Immature natural killer cell (primary cell): Measurements from ENCODE around the gene ARHGAP26. TPM values are rescaled to one million over a fixed set of nuclear protein-coding genes. Genes with fewer than 3 reads are reported as not detected.

Experiments used
- DNase-seq, 3 donors: peaks; one replicate each; pipeline ENCODE4 v3.0.0; 2022; ENCODE audit warnings: mixed read lengths in 1 of 3
- H3K27ac Mint-ChIP-seq, 6 donors: one replicate each; pipeline ENCODE4 v1.8.0; 2020; ENCODE audit warnings: mixed read lengths in 6 of 6, mild to moderate bottlenecking in 5 of 6, inconsistent platforms in 4 of 6, moderate library complexity in 3 of 6
- H3K27me3 Mint-ChIP-seq, 3 donors: one replicate each; pipeline ENCODE4 v1.8.0; 2020 to 2021; ENCODE audit warnings: low read depth in 3 of 3, mild to moderate bottlenecking in 3 of 3, mixed read lengths in 3 of 3, moderate library complexity in 3 of 3, inconsistent platforms in 1 of 3
- H3K36me3 Mint-ChIP-seq, 3 donors: one replicate each; pipeline ENCODE4 v1.8.0; 2020; ENCODE audit warnings: mixed read lengths in 3 of 3, inconsistent platforms in 2 of 3, mild to moderate bottlenecking in 2 of 3
- H3K4me1 Mint-ChIP-seq, 2 donors: one replicate each; pipeline ENCODE4 v1.8.0; 2020; ENCODE audit warnings: inconsistent platforms in 2 of 2, mild to moderate bottlenecking in 2 of 2, mixed read lengths in 2 of 2, moderate library complexity in 1 of 2
- H3K4me3 Mint-ChIP-seq, 5 donors: one replicate each; pipeline ENCODE4 v1.8.0; 2020; ENCODE audit warnings: mild to moderate bottlenecking in 5 of 5, mixed read lengths in 5 of 5, inconsistent platforms in 3 of 5, moderate library complexity in 3 of 5
- H3K9me3 Mint-ChIP-seq, 6 donors: one replicate each; pipeline ENCODE4 v1.8.0; 2020; ENCODE audit warnings: mild to moderate bottlenecking in 6 of 6, mixed read lengths in 6 of 6, inconsistent platforms in 4 of 6, moderate library complexity in 3 of 6
- polyA plus RNA-seq, 3 donors: library from polyadenylated mRNA; unstranded; fragments of 300-500 nt; fragmentation: Illumina TruSeq; gene quantifications; one replicate each; pipeline ENCODE4 v1.2.3, GENCODE V29; 2021

ARHGAP26 gene
- polyA plus RNA-seq, 3 donors from 2014 or later, result 14.5 to 43.7 (median 17.6) TPM

DNA sequence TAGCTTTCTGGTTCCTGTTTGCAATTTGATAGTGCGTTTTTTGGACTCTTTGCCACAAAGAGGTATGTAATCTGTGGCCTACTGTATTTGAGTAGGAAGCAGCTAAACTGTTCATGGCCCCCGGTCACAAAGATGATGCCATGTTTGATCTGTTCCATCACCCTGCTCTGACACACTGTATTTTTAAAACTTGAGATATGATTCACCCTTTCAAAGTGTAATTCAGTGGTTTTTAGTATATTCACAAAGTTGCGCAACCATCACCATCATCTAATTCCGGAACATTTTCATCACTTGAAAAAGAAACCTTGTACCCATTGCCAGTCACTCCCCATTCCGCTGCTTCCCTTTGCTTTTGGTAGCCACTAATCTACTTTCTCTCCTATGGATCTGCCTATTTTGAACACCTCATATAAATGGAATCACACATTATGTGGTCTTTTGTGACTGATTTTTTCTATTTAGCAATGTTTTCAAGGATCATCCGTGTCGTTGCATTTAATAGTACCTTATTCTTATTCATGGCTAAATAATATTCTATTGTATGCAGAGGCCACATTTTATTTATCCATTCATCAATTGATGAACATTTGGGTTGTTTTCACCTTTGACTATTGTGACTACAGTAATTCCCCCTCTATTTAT, 491.7 kb downstream of the ARHGAP26 start:
- peaks cover 0 to 7% (median 0%) of the 10 kb centered on the region in 3 donors for H3K36me3 Mint-ChIP-seq
- peaks cover 0 to 2% of the 10 kb centered on the region in 2 donors for H3K4me1 Mint-ChIP-seq
- H3K4me3 Mint-ChIP-seq, result no peak overlapping the region

DNA sequence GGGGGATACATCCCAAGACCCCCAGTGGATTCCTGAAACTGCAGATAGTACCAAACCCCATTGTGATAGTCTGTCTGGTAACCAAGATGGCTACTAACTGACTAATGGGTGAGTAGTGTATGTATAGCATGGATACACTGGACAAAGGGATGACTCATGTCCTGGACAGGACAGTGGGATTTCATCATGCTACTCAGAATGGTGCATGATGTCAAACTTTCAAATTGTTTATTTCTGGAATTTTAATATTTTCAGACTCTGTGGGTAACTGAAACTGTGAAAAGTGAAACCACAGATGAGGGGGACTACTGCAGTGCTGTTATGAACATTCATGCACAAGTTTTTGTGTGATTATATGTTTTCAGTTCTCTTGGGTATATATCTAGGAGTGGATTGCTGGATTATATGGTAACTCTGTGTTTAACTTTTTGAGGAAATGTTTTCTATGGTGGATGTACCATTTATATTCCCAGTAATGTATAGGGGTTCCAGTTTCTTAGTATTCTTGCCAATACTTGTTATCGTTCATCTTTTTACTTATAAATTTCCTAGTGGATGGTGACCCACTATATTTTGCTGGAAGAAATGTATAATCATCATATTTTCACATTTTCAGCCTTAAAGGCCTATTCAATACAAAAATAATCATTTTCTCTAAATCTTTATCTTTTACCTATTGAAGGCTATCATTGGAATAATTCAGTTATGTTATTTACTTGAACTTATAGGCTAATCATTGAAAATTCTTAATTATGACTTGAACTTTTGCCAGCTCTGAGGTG, 492.4 kb downstream of the ARHGAP26 start:
- Mint-ChIP-seq H3K36me3 (peaks cover 0 to 7% (median 0%) of the 10 kb centered on the region in 3 donors), H3K4me1 (peaks cover 0 to 2% of the 10 kb centered on the region in 2 donors), H3K27ac (no peak overlapping the region)

More for the DNA sequence above, 491.7 kb downstream of the ARHGAP26 start:
- H3K9me3 Mint-ChIP-seq, result peaks cover 0 to 4% (median 2%) of the 10 kb centered on the region in 6 donors
- peak overlapping the region in 1 of 6 donors; percentile 2 for H3K27ac Mint-ChIP-seq
- no peaks in the 10 kb centered on the region for H3K27me3 Mint-ChIP-seq
- DNase-seq, result peak in 1 of 3 donors; percentile 15

DNA sequence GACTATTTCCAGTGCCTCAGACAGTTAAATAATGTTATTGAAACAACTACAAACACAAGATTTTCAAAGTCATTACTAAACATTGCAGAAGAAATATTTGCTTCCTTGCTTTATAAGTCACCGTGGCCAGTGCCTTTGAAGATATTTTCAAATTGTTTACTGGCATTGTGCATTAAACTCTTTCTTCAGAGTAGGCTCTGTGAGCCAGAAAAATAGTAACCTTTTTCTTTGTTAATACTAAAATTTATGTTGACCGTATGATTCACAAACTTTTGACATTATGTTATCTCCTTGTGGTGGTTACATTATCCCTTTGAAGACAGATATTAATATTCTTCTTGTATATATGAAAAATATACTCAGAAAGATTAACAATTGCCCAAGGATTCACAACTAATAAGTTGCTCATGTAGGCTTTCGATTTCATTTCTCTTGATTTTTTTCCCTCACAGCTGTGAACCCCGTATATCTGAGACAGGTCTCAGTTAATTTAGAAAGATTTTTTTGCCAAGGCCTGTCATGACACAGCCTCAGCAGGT, 493.2 kb downstream of the ARHGAP26 start:
- Mint-ChIP-seq H3K4me1 (peaks cover 0 to 2% of the 10 kb centered on the region in 2 donors), H3K9me3 (peaks cover 0 to 13% (median 7%) of the 10 kb centered on the region in 6 donors), H3K36me3 (peaks cover 1 to 10% (median 2%) of the 10 kb centered on the region in 3 donors), H3K27me3 (no peaks in the 10 kb centered on the region), H3K27ac (no peak overlapping the region), H3K4me3 (no peak overlapping the region)
- DNase-seq, result no peak

More for the DNA sequence above, 492.4 kb downstream of the ARHGAP26 start:
- H3K4me3 Mint-ChIP-seq, result no peak overlapping the region
- H3K9me3 Mint-ChIP-seq, result peaks cover 0 to 10% (median 3%) of the 10 kb centered on the region in 6 donors
- no peak for DNase-seq
- H3K27me3 Mint-ChIP-seq, result no peaks in the 10 kb centered on the region

DNA sequence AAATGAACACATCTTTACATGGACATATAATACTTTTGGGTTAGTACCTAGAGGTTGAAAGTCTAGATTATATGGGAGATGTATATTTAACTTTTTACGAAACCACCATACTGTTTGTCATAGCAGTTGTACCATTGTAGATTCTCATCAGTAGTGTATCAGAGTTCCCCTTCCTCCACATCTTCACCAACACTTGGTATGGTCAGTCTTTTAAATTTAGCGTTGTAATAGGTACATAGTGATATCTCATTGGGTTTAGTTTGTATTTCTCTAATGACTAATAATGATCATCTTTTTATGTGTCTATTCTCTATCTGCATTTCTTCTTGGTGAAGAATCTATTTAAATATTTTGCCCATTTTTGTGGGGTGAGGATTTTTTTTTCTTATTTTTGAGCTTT, 495.8 kb downstream of the ARHGAP26 start:
- Mint-ChIP-seq H3K27ac (no peak overlapping the region), H3K27me3 (no peaks in the 10 kb centered on the region), H3K4me3 (no peak overlapping the region), H3K9me3 (peaks cover 0 to 13% (median 7%) of the 10 kb centered on the region in 6 donors), H3K36me3 (peaks cover 4 to 14% (median 5%) of the 10 kb centered on the region in 3 donors), H3K4me1 (peaks cover 0 to 2% of the 10 kb centered on the region in 2 donors)
- no peak for DNase-seq

DNA sequence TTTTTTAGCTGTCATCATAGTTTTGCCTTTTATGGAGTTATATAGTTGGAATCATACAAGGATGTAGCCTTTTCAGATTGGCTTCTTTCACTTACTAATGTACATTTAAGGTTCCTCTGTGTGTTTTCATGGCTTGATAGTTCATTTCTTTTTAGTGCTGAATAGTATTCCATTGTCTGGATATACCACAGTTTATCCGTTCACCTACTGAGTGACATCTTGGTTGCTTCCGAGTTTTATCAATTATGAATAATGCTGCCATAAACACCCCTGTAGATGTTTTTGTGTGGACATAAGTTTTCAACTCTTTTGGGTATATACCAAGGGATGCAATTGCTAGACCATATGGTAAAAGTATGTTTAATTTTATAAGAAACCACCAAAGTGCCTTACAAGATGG, 497.0 kb downstream of the ARHGAP26 start:
- Mint-ChIP-seq H3K27ac (no peak overlapping the region), H3K27me3 (no peaks in the 10 kb centered on the region), H3K4me1 (peaks cover 0 to 2% of the 10 kb centered on the region in 2 donors), H3K9me3 (peaks cover 0 to 13% (median 7%) of the 10 kb centered on the region in 6 donors), H3K4me3 (no peak overlapping the region), H3K36me3 (peaks cover 4 to 14% (median 5%) of the 10 kb centered on the region in 3 donors)
- no peak for DNase-seq

DNA sequence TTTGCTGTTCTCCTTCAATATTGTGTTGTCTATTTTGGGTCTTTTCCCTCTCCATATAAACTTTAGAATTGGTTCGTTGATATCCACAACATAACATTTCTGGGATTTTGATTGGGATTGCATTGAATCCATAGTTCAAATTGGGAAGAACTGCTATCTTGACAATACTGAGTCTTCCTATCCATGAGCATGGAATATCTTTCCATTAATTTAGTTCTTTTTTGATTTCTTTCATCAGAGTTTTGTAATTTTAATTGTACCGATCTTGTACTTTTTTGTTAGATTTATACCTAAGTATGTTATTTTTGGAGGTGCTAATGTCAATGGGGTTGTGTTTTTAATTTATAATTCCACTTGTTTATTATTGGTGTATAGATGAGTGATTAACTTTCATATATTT, 498.2 kb downstream of the ARHGAP26 start:
- Mint-ChIP-seq H3K27ac (no peak overlapping the region), H3K27me3 (no peaks in the 10 kb centered on the region), H3K9me3 (peaks cover 0 to 13% (median 7%) of the 10 kb centered on the region in 6 donors)

DNA sequence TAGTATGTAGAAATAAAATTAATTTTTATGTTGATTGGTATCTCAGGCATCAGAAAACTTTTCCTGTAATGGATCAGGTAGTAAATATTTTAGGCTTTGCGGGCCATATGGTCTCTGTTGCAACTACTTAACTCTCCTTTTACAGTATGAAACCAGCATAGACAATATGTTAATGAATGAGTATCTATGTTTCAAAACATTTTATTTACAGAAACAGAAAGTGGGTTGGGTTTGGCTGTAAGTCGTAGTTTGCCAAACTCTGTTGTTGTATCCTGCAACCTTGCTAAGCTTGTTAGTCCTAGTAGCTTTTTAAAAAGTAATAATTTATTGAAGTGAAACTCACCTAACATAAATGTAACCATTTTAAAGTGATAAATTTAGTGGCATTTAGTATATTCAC, 501.3 kb downstream of the ARHGAP26 start:
- Mint-ChIP-seq H3K27ac (no peak overlapping the region), H3K36me3 (peaks cover 5 to 14% (median 8%) of the 10 kb centered on the region in 3 donors), H3K27me3 (peaks cover 0 to 4% (median 0%) of the 10 kb centered on the region in 3 donors), H3K4me1 (peaks cover 16 to 18% of the 10 kb centered on the region in 2 donors), H3K4me3 (no peak overlapping the region), H3K9me3 (peaks cover 0 to 13% (median 6%) of the 10 kb centered on the region in 6 donors)
- DNase-seq, result no peak

More for the DNA sequence above, 498.2 kb downstream of the ARHGAP26 start:
- Mint-ChIP-seq H3K36me3 (peaks cover 4 to 14% (median 5%) of the 10 kb centered on the region in 3 donors), H3K4me1 (no peaks in the 10 kb centered on the region), H3K4me3 (no peak overlapping the region)
- DNase-seq, result no peak

DNA sequence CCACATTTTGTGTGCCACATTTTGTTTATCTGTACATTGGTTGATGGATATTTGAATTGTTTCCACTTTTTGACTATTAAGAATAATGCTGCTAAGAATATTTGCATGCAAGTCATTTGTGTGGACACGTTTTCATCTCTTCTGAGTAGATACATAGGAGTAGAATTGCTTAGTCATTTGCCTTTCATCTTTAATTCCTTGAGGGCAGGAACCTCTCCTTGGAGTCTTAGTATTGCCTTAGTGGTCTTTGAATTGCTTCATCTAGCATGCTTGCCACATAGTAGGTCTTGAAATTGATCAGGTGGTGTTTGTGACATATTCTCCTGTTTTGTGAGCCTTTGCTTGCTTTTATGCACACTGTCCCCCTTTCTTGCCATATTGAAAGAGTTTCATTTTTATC, 504.8 kb downstream of the ARHGAP26 start:
- no peaks in the 10 kb centered on the region for H3K9me3 Mint-ChIP-seq
- H3K27ac Mint-ChIP-seq, result peak overlapping the region in 4 of 6 donors; percentile 0 to 62 (median 27)
- peak overlapping the region in 3 of 5 donors; percentile 9 to 67 (median 22) for H3K4me3 Mint-ChIP-seq

DNA sequence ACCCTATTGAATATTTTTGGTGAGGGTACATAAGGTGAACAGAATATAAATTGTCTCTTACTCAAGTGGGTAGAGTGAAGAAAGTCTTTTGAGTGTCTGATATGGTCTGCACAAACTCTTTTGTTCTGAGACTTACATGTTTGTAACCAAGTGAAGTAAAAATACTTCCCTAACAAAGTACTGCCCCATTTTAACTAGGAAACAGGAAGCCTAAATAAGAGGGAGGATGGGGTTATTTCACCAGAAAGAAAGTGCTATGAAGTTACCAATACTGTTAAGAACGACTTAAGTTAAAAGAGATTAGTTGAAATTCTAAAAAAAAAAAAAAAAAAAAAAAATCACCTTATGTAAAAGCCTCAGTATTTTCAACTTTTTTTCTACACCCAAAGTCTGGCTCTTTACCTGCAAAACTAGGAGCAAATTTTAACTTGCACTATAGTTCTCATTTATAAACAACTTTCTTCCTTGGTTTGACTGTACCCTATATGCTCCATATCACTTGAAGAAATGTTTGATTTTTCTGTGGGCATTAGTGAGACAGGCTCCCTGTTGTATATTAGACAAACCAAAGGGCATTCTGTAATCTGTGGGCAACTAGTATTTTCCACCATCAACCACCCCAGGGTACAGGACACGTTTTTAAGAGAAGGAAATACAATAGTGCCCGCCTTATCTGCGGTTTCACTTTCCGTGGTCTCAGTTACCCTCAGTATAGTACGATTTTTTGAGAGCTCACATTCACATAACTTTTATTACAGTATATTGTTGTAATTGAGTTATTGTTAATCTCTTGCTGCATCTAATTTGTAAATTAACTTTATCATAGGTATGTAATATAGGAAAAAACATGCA, 505.6 kb downstream of the ARHGAP26 start:
- Mint-ChIP-seq H3K9me3 (no peaks in the 10 kb centered on the region), H3K4me3 (peak overlapping the region; percentile 47 to 70 (median 67)), H3K4me1 (peaks cover 17 to 34% of the 10 kb centered on the region in 2 donors), H3K27me3 (peaks cover 0 to 4% (median 0%) of the 10 kb centered on the region in 3 donors), H3K27ac (peak overlapping the region; percentile 29 to 70 (median 57)), H3K36me3 (peaks cover 4 to 7% (median 5%) of the 10 kb centered on the region in 3 donors)
- DNase-seq, result peak; percentile 9 to 13 (median 12)

More for the DNA sequence above, 504.8 kb downstream of the ARHGAP26 start:
- no peak for DNase-seq
- Mint-ChIP-seq H3K27me3 (peaks cover 0 to 4% (median 0%) of the 10 kb centered on the region in 3 donors), H3K36me3 (peaks cover 4 to 7% (median 5%) of the 10 kb centered on the region in 3 donors), H3K4me1 (peaks cover 17 to 29% of the 10 kb centered on the region in 2 donors)

DNA sequence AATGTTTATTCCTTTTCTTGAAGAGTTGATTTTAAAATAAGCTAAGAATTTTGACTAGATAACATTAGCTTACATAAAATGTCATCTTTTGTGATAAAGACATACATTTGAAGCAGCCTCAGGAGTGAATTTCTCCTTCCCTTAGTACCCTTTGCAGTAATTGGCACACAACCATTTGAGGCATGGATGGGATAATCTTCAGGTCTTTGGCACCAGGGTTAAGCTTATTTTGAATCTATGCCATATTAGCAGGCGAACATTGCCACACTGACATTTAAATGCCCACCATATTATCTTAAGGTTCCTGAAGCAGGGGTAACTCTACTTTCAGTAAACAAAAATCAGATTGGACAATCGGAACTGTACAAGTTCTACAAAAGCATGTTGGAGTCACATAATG, 507.4 kb downstream of the ARHGAP26 start:
- Mint-ChIP-seq H3K36me3 (peaks cover 7 to 18% (median 17%) of the 10 kb centered on the region in 3 donors), H3K27me3 (peaks cover 0 to 6% (median 0%) of the 10 kb centered on the region in 3 donors), H3K27ac (peak overlapping the region in 2 of 6 donors; percentile 25 to 48), H3K4me1 (peaks cover 17 to 41% of the 10 kb centered on the region in 2 donors), H3K9me3 (no peaks in the 10 kb centered on the region), H3K4me3 (no peak overlapping the region)
- DNase-seq, result no peak
